Muscle of leg (tissue), 11 donors: ENCODE results near the gene KAT6B. TPM values are rescaled to one million over a fixed set of nuclear protein-coding genes. Genes with fewer than 3 reads are reported as not detected.
"Not testable (repeated sequence)": the region's sequence is repeated elsewhere in the genome, so short reads cannot be mapped to it uniquely, and the experiment has no call there.

ENCODE experiments used
- DNase-seq: peaks from one replicate; pipeline ENCODE4 v3.0.0; 2013
- H3K27ac ChIP-seq: one replicate; pipeline ENCODE4 v1.5.1; 2013; ENCODE audit warnings: mild to moderate bottlenecking, low read length, control low read depth
- H3K27me3 ChIP-seq: one replicate; pipeline ENCODE4 v1.6.1; 2013; ENCODE audit warnings: low read length; ENCODE audit not compliant: control insufficient read depth, insufficient read depth
- H3K36me3 ChIP-seq: one replicate; pipeline ENCODE4 v1.6.1; 2013; ENCODE audit warnings: low read length; ENCODE audit not compliant: control insufficient read depth, insufficient read depth
- H3K4me1 ChIP-seq: one replicate; pipeline ENCODE4 v1.6.1; 2013; ENCODE audit warnings: low read length; ENCODE audit not compliant: control insufficient read depth, insufficient read depth
- H3K4me3 ChIP-seq: one replicate; pipeline ENCODE4 v1.5.1; 2013; ENCODE audit warnings: low read length, control low read depth
- H3K9me3 ChIP-seq: replicated peaks from 2 replicates; pipeline ENCODE4 v1.6.1; 2013; ENCODE audit warnings: low read depth, low read length; ENCODE audit not compliant: control insufficient read depth
- WGBS: methylation state at CpG from one replicate; pipeline ENCODE4 v1.1.5; 2013; ENCODE audit warnings: missing lambda C conversion rate; ENCODE audit not compliant: insufficient coverage; 5-methylcytosine and 5-hydroxymethylcytosine counted together
- polyA plus RNA-seq, 8 donors: library from polyadenylated mRNA; unstranded; fragments of 120-200 nt; gene quantifications; one replicate each; pipeline versions ENCODE4 v1.2.1 to v1.2.3, GENCODE V29; 2013; ENCODE audit warnings: inconsistent platforms in 1 of 8, low replicate concordance in 1 of 8; ENCODE audit not compliant: insufficient read length in 8 of 8, insufficient read depth in 1 of 8
- total RNA-seq: library from RNA; stranded (reverse); fragments of 120-200 nt; gene quantifications from one replicate; pipeline ENCODE4 v1.2.4, GENCODE V29; 2013

KAT6B gene
- total and polyA plus RNA-seq, 9 donors: 13.5 to 23.1 (median 17.9) TPM

DNA sequence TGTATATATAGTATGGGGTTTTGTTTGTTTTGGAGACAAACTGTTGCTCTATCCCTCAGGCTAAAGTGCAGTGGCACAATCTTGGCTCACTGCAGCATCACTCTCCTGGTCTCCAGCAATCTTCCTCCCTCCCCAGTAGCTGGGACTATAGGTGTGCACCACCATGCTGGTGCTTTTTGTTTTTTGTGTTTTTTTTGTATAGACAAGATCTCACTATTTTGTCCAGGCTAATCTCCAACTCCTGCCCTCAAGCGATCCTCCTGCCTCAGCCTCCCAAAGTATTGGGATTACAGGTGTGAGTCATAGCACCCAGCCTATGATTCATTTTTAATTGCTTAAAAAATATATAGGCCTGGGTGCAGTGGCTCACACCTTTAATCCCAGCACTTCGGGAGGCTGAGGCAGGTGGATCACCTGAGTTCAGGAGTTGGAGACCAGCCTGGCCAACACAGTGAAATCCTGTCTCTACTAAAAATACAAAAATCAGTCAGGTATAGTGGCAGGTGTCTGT lies 229.6 kb downstream of the KAT6B start:
- not testable (repeated sequence) for H3K27me3 ChIP-seq, DNase-seq, H3K27ac ChIP-seq, H3K4me1 ChIP-seq, H3K4me3 ChIP-seq, H3K9me3 ChIP-seq, H3K36me3 ChIP-seq
- no CpG with 5 or more reads among the region's 2 CpGs for WGBS

GRCh38 chr10:75057680-75058079 lies 231.3 kb downstream of the KAT6B start:
- Histone ChIP-seq H3K4me3 (no peak overlapping the region), H3K27ac (no peak overlapping the region), H3K36me3 (no peaks in the 10 kb centered on the region), H3K4me1 (peaks cover 20% of the 10 kb centered on the region), H3K27me3 (no peaks in the 10 kb centered on the region), H3K9me3 (no peaks in the 10 kb centered on the region)
- no CpG with 5 or more reads among the region's 4 CpGs for whole genome bisulfite sequencing
- DNase-seq: no peak

DNA sequence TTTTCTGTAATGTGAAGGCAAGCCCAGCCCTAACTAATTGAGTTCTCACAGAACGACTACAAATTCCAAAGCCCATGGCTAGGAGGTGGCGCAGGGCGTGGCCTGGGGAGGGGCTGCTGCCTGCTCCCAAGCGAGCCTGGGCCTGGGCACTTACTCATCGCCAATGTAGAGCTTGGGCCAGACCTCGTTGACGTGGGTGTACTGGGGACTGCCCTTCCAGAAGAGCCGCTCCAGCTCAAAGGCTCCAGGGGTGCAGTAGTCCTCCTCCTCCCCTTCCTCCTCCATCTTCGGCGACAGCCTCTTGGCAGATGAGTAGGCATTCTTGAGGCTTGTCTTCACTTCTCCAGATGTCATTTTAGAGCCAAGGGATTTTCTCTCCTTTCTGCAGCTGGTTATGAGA lies 231.8 kb downstream of the KAT6B start:
- DNase-seq: no peak
- Histone ChIP-seq H3K4me3 (no peak overlapping the region), H3K9me3 (no peaks in the 10 kb centered on the region), H3K36me3 (no peaks in the 10 kb centered on the region), H3K27ac (no peak overlapping the region), H3K4me1 (peaks cover 20% of the 10 kb centered on the region), H3K27me3 (no peaks in the 10 kb centered on the region)
- 61% methylated on average over 8 of the region's 10 CpGs for WGBS

DNA sequence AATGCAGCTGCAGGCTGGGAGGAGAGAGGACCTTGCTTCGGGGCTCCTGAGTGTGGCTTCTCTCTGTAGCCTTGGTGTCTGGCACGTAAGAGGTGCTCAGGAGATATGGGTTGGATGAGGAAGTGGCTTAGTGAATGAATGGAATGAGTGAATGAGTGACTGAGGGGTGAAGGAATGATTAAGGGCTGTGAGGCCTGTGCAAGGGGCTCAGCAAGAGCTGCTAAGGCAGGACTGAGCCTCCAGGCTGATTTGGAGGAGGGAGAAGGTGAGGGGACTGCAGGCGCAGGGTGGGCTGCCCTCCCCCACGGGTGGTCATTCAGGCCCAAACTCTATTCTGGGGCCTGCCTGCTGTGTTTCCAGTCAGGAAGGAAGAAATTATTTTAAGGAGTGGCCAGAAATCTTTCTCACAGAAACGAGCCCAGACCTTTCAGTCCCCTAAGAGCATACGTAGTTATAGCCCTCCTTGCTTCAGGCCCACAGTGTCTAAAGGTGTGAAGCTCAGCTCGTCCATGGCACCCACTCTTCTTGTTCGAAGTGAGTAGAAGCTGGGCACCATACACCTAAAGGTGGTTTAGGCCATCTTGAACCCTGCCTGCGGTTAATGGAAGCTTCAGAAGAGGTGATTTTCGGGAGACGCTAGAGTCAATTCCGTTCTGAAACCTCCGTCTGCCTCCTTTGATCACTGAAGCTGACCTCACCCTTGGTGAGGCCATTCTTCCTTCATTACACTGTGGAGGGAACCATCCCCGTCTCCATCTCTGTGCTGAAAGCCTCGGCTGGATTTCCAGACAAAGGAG lies 235.5 kb downstream of the KAT6B start:
- Histone ChIP-seq H3K27me3 (no peaks in the 10 kb centered on the region), H3K27ac (peak overlapping the region; percentile 83), H3K9me3 (no peaks in the 10 kb centered on the region), H3K4me3 (no peak overlapping the region), H3K4me1 (peaks cover 26% of the 10 kb centered on the region), H3K36me3 (no peaks in the 10 kb centered on the region)
- DNase-seq: peak; percentile 70
- WGBS: 41% methylated on average over 8 of the region's 15 CpGs

GRCh38 chr10:75062506-75063299 lies 236.3 kb downstream of the KAT6B start:
- peak overlapping the region; percentile 83 for H3K27ac ChIP-seq
- H3K4me1 ChIP-seq: peaks cover 26% of the 10 kb centered on the region
- no peaks in the 10 kb centered on the region for H3K36me3 ChIP-seq
- WGBS: 7% methylated on average over 3 of the region's 10 CpGs
- DNase-seq: peak; percentile 95
- H3K4me3 ChIP-seq: no peak overlapping the region
- H3K27me3 ChIP-seq: no peaks in the 10 kb centered on the region
- H3K9me3 ChIP-seq: no peaks in the 10 kb centered on the region

DNA sequence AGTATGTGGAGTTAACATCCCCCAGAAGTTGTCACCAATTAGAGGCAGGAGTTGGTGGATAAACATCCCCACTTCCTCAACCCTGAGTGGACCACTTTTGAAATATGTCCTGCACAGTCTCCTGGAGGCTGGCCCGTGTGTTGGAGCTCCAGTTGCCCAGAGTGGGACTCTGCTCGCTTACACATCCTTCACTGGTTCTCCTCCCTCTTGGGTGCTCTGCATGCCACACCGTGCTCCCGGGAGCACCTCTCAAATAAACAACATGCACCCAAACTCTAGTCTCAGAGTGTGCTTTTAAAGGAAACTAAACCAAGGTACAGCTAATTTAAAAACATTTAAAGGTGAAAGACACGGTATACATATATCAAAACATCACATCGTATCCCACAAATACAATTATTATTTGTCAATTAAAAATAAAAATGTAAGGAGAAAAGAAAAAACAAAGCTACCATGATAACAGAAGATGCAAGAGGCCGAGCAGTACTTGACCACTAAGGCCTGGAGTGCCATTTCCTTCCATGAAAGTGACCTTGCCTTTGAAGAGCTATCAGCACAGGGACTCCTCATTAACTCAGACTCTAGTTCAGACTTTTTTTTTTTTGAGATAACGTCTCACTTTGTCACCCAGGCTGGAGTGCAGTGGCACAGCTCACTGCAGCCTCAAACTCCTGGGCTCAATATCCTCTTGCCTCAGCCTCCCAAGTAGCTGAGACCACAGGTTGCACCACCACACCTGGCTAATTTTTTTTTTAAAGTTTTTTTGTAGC lies 237.2 kb downstream of the KAT6B start:
- H3K27ac ChIP-seq: no peak overlapping the region
- 90% methylated on average over 6 of the region's 8 CpGs for WGBS
- no peak for DNase-seq

GRCh38 chr10:75065076-75065475 lies 238.7 kb downstream of the KAT6B start:
- no peak for DNase-seq
- H3K27me3 ChIP-seq: no peaks in the 10 kb centered on the region
- peaks cover 18% of the 10 kb centered on the region for H3K4me1 ChIP-seq
- H3K36me3 ChIP-seq: no peaks in the 10 kb centered on the region
- H3K9me3 ChIP-seq: no peaks in the 10 kb centered on the region
- WGBS: 100% methylated on average over 1 of the region's 4 CpGs
- no peak overlapping the region for H3K27ac ChIP-seq
- H3K4me3 ChIP-seq: no peak overlapping the region

More for the DNA sequence above, 237.2 kb downstream of the KAT6B start:
- no peaks in the 10 kb centered on the region for H3K27me3 ChIP-seq
- no peaks in the 10 kb centered on the region for H3K9me3 ChIP-seq
- no peak overlapping the region for H3K4me3 ChIP-seq
- peaks cover 23% of the 10 kb centered on the region for H3K4me1 ChIP-seq
- no peaks in the 10 kb centered on the region for H3K36me3 ChIP-seq

GRCh38 chr10:75066271-75066670 lies 239.9 kb downstream of the KAT6B start:
- no peaks in the 10 kb centered on the region for H3K36me3 ChIP-seq
- H3K4me3 ChIP-seq: no peak overlapping the region
- WGBS: no CpG with 5 or more reads among the region's 5 CpGs
- no peak overlapping the region for H3K27ac ChIP-seq
- DNase-seq: no peak
- H3K9me3 ChIP-seq: no peaks in the 10 kb centered on the region
- H3K27me3 ChIP-seq: no peaks in the 10 kb centered on the region
- H3K4me1 ChIP-seq: peaks cover 30% of the 10 kb centered on the region

DNA sequence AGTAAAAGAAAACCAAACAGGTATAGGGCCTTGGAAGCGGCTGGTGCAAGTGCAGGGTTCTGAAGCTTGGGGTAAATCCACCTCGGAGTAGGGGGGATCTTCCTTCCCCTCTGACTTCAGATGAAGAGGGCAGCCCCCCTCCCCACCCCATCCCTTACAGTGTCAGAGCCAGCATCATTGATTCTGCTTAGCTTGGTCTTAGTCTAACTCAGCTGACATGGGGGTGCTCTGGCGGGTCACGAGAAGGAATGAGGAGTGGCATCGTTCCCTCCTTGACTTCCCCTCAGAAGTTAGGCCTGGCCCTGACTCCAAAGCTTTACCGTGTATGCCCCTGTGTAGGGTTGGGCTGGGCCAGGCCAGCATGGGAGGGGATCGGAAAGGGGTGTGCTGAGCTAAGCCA lies 240.9 kb downstream of the KAT6B start:
- H3K9me3 ChIP-seq: no peaks in the 10 kb centered on the region
- no peak overlapping the region for H3K27ac ChIP-seq
- H3K4me1 ChIP-seq: peaks cover 30% of the 10 kb centered on the region
- DNase-seq: no peak
- no peaks in the 10 kb centered on the region for H3K27me3 ChIP-seq
- no CpG with 5 or more reads among the region's 7 CpGs for WGBS
- H3K36me3 ChIP-seq: no peaks in the 10 kb centered on the region
- H3K4me3 ChIP-seq: no peak overlapping the region

GRCh38 chr10:75068523-75068922 lies 242.1 kb downstream of the KAT6B start:
- WGBS: no CpG with 5 or more reads among the region's 6 CpGs
- no peak overlapping the region for H3K27ac ChIP-seq
- no peaks in the 10 kb centered on the region for H3K27me3 ChIP-seq
- H3K9me3 ChIP-seq: no peaks in the 10 kb centered on the region
- no peak overlapping the region for H3K4me3 ChIP-seq
- H3K36me3 ChIP-seq: no peaks in the 10 kb centered on the region
- peaks cover 30% of the 10 kb centered on the region for H3K4me1 ChIP-seq
- no peak for DNase-seq
